GM23338 (cell line): ENCODE measurements around the gene SIRPA. TPM values are rescaled to one million over a fixed set of nuclear protein-coding genes. Genes with fewer than 3 reads are reported as not detected.

Experiments used
- ATAC-seq: fragments of 200-7000 bp; cut with Tn5 transposase; 3 replicates; pipeline ENCODE4 v1.9.1; 2020
- DNase-seq: peaks from one replicate; pipeline ENCODE4 v3.0.0-alpha.2; 2015; ENCODE audit warnings: low spot score
- H2AFZ ChIP-seq: fragments of 200-600 bp; sonication (generic); 2 replicates; pipeline ENCODE4 v1.8.0; 2016; ENCODE audit warnings: antibody characterized with exemption, mild to moderate bottlenecking, moderate library complexity
- H3F3A ChIP-seq: fragments of 200-600 bp; sonication (generic); replicated peaks from 2 replicates; pipeline ENCODE4 v1.8.0; 2017; ENCODE audit warnings: antibody characterized with exemption, mixed run types, low read depth
- H3K27ac ChIP-seq: fragments of 200-600 bp; sonication (generic); 2 replicates; pipeline ENCODE4 v1.6.1; 2016; ENCODE audit warnings: low read depth
- H3K27me3 ChIP-seq: fragments of 200-600 bp; sonication (generic); 2 replicates; pipeline ENCODE4 v1.8.0; 2016; ENCODE audit warnings: mild to moderate bottlenecking, mixed run types, moderate library complexity; ENCODE audit not compliant: insufficient read depth
- H3K36me3 ChIP-seq: fragments of 200-600 bp; sonication (generic); 2 replicates; pipeline ENCODE4 v1.8.0; 2016; ENCODE audit warnings: mild to moderate bottlenecking; ENCODE audit not compliant: insufficient read depth
- H3K4me1 ChIP-seq: fragments of 200-600 bp; sonication (generic); 2 replicates; pipeline ENCODE4 v1.8.0; 2016; ENCODE audit warnings: mild to moderate bottlenecking, moderate library complexity; ENCODE audit not compliant: insufficient read depth
- H3K4me2 ChIP-seq: fragments of 200-600 bp; sonication (generic); 2 replicates; pipeline ENCODE4 v1.7.1; 2017; ENCODE audit warnings: mixed run types
- H3K4me3 ChIP-seq: fragments of 200-600 bp; sonication (generic); 2 replicates; pipeline ENCODE4 v1.6.1; 2016; ENCODE audit warnings: mixed run types
- H3K79me2 ChIP-seq: fragments of 200-600 bp; sonication (generic); replicated peaks from 2 replicates; pipeline ENCODE4 v1.8.0; 2017; ENCODE audit warnings: mild to moderate bottlenecking; ENCODE audit not compliant: insufficient read depth
- H3K9me2 ChIP-seq: fragments of 200-600 bp; sonication (generic); 2 replicates; pipeline ENCODE4 v1.8.0; 2017; ENCODE audit not compliant: insufficient read depth
- H4K20me1 ChIP-seq: fragments of 200-600 bp; sonication (generic); replicated peaks from 2 replicates; pipeline ENCODE4 v1.8.0; 2017; ENCODE audit warnings: mild to moderate bottlenecking; ENCODE audit not compliant: insufficient read depth
- H3K27ac Mint-ChIP-seq: 2 replicates; pipeline ENCODE4 v1.8.0; 2020; ENCODE audit warnings: inconsistent platforms, mild to moderate bottlenecking, moderate library complexity, mixed read lengths
- H3K27me3 Mint-ChIP-seq: 3 replicates; pipeline ENCODE4 v1.8.0; 2022; ENCODE audit warnings: low read depth, mild to moderate bottlenecking, moderate library complexity, mixed read lengths, inconsistent platforms; ENCODE audit not compliant: insufficient read depth, poor library complexity
- H3K36me3 Mint-ChIP-seq: 3 replicates; pipeline ENCODE4 v1.8.0; 2021; ENCODE audit warnings: low read depth, mild to moderate bottlenecking, inconsistent platforms, moderate library complexity, mixed read lengths
- H3K4me1 Mint-ChIP-seq: 3 replicates; pipeline ENCODE4 v1.8.0; 2020; ENCODE audit warnings: mild to moderate bottlenecking, inconsistent platforms, mixed read lengths
- H3K4me3 Mint-ChIP-seq: 3 replicates; pipeline ENCODE4 v1.8.0; 2021; ENCODE audit warnings: moderate library complexity, mild to moderate bottlenecking, inconsistent platforms, mixed read lengths
- H3K9me3 Mint-ChIP-seq: 3 replicates; pipeline ENCODE4 v1.8.0; 2020; ENCODE audit warnings: moderate library complexity, mild to moderate bottlenecking, inconsistent platforms, mixed read lengths
- CREB1 ChIP-seq: fragments of 250-450 bp; sonication (Bioruptor Pico); IDR thresholded peaks from 2 replicates; pipeline ENCODE4 v1.5.0; 2020; ENCODE audit warnings: low read depth, mild to moderate bottlenecking, moderate library complexity
- EZH2phosphoT487 ChIP-seq: fragments of 200-600 bp; sonication (generic); IDR thresholded peaks from one replicate; pipeline ENCODE4 v1.8.1; 2018; ENCODE audit warnings: antibody characterized with exemption; ENCODE audit not compliant: unreplicated experiment
- JUNB ChIP-seq: IDR thresholded peaks from one replicate; pipeline ENCODE4 v1.6.1; 2016; ENCODE audit warnings: antibody characterized with exemption; ENCODE audit not compliant: unreplicated experiment
- NANOG ChIP-seq: IDR thresholded peaks from 2 replicates; pipeline ENCODE4 v1.6.1; 2016; ENCODE audit warnings: antibody characterized with exemption, borderline replicate concordance
- POLR2AphosphoS5 ChIP-seq: IDR thresholded peaks from 2 replicates; pipeline ENCODE4 v1.6.1; 2016; ENCODE audit warnings: antibody characterized with exemption, low read depth
- STAT1 ChIP-seq: IDR thresholded peaks from one replicate; pipeline ENCODE4 v1.6.1; 2016; ENCODE audit warnings: antibody characterized with exemption; ENCODE audit not compliant: unreplicated experiment
- ZNF114 ChIP-seq: fragments of 250-450 bp; sonication (Bioruptor Pico); IDR thresholded peaks from 2 replicates; pipeline ENCODE4 v1.5.0; 2020; ENCODE audit warnings: mild to moderate bottlenecking, moderate library complexity
- ZNF462 ChIP-seq: fragments of 250-450 bp; sonication (Bioruptor Pico); IDR thresholded peaks from 2 replicates; pipeline ENCODE4 v1.5.0; 2020; ENCODE audit warnings: mild to moderate bottlenecking, moderate library complexity
- polyA plus RNA-seq: library from polyadenylated mRNA; unstranded; fragments of >200 nt; fragmentation: Nextera tagmentation; extraction: Ambion mirVana; gene quantifications from 2 replicates; pipeline ENCODE4 v1.2.1, GENCODE V29; 2016
- total RNA-seq: library from RNA; depleted of rRNA; stranded (reverse); fragments of >200 nt; shearing (Covaris generic); gene quantifications from 2 replicates; pipeline ENCODE4 v1.2.3, GENCODE V29; 2014
- TF ChIP-seq, protein P1 (sequence below): IDR thresholded peaks from one replicate; pipeline ENCODE4 v1.6.1; 2018; ENCODE audit warnings: antibody characterized with exemption; ENCODE audit not compliant: unreplicated experiment

The SIRPA gene
- total and polyA plus RNA-seq, 2 experiments from 2014 or later = 1.2 to 2.9 TPM

DNA sequence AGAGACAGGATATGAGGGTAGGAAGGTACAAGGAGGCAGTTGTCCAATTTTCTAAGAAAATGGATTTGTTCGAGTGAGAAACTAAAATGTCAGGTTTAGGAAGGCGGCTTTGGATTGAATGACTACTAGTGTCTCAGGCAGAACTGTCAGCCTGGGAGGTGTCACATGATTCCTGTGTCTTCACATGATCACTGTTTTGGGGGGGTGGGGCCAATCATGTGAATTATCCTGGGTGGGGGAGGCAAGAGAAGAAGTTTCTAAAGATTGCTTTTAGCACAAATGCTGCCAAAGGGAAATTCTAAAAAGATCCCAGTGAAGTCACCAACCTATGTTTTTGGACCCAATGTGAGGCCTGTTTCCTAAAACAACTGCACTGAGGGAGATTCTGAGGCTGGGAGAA lies 2.3 kb downstream of the SIRPA start:
- Histone ChIP-seq H3K36me3 (no peaks in the 10 kb centered on the region; the same call in 1 of the 2 replicates), H3K79me2 (no peaks in the 10 kb centered on the region), H2AFZ (no peak overlapping the region), H3F3A (0 out of 2 replicates have a peak, but pooled peaks cover 2% of the 10 kb centered on the region), H3K27me3 (peaks cover 54% of the 10 kb centered on the region), H3K9me2 (no peaks in the 10 kb centered on the region), H3K4me2 (no peak overlapping the region), H3K4me3 (no peak overlapping the region), H3K4me1 (peaks cover 17% of the 10 kb centered on the region), H3K27ac (no peak overlapping the region), H4K20me1 (no peaks in the 10 kb centered on the region; the same call in none of the 2 replicates)
- TF ChIP-seq, protein P1, sequence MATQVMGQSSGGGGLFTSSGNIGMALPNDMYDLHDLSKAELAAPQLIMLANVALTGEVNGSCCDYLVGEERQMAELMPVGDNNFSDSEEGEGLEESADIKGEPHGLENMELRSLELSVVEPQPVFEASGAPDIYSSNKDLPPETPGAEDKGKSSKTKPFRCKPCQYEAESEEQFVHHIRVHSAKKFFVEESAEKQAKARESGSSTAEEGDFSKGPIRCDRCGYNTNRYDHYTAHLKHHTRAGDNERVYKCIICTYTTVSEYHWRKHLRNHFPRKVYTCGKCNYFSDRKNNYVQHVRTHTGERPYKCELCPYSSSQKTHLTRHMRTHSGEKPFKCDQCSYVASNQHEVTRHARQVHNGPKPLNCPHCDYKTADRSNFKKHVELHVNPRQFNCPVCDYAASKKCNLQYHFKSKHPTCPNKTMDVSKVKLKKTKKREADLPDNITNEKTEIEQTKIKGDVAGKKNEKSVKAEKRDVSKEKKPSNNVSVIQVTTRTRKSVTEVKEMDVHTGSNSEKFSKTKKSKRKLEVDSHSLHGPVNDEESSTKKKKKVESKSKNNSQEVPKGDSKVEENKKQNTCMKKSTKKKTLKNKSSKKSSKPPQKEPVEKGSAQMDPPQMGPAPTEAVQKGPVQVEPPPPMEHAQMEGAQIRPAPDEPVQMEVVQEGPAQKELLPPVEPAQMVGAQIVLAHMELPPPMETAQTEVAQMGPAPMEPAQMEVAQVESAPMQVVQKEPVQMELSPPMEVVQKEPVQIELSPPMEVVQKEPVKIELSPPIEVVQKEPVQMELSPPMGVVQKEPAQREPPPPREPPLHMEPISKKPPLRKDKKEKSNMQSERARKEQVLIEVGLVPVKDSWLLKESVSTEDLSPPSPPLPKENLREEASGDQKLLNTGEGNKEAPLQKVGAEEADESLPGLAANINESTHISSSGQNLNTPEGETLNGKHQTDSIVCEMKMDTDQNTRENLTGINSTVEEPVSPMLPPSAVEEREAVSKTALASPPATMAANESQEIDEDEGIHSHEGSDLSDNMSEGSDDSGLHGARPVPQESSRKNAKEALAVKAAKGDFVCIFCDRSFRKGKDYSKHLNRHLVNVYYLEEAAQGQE = no peak
- TF ChIP-seq STAT1 (no peak), JUNB (no peak), CREB1 (CRISPR knock-in tag) (no peak), EZH2phosphoT487 (no peak), NANOG (no peak), ZNF114 (CRISPR knock-in tag) (no peak), POLR2AphosphoS5 (no peak), ZNF462 (CRISPR knock-in tag) (no peak)
- Mint-ChIP-seq H3K27ac (no peak overlapping the region), H3K36me3 (no peaks in the 10 kb centered on the region), H3K9me3 (no peaks in the 10 kb centered on the region), H3K4me1 (peaks cover 54% of the 10 kb centered on the region), H3K4me3 (no peak overlapping the region), H3K27me3 (peaks cover 43% of the 10 kb centered on the region)
- DNase-seq (no peak), ATAC-seq (no peak)
